Astrocyte (in vitro differentiated cells and primary cell): ENCODE data around the gene PPP1R13B. TPM values are rescaled to one million over a fixed set of nuclear protein-coding genes. Genes with fewer than 3 reads are reported as not detected.

ENCODE experiments used
- DNase-seq: peaks from one replicate; pipeline ENCODE4 v3.0.0-alpha.2; 2010; ENCODE audit warnings: low read depth
- FAIRE-seq: peaks from 2 replicates; lab custom pipeline; 2011; peaks lifted over from hg19 to GRCh38; lab: Jason Lieb, UNC
- H2AFZ ChIP-seq: 2 replicates; pipeline ENCODE4 v1.6.0; 2012; ENCODE audit warnings: low read depth, low read length, inconsistent platforms
- H3K27ac ChIP-seq: 2 replicates; pipeline ENCODE4 v1.5.1; 2011; ENCODE audit warnings: low read depth, low read length, inconsistent platforms
- H3K27me3 ChIP-seq: 2 replicates; pipeline ENCODE4 v1.6.0; 2011; ENCODE audit warnings: low read length, inconsistent platforms; ENCODE audit not compliant: insufficient read depth
- H3K36me3 ChIP-seq: 2 replicates; pipeline ENCODE4 v1.5.1; 2011; ENCODE audit warnings: low read length, inconsistent platforms; ENCODE audit not compliant: insufficient read depth
- H3K4me1 ChIP-seq: 2 replicates; pipeline ENCODE4 v1.5.1; 2011; ENCODE audit warnings: low read length, inconsistent platforms; ENCODE audit not compliant: insufficient read depth
- H3K4me2 ChIP-seq: 2 replicates; pipeline ENCODE4 v1.6.0; 2012; ENCODE audit warnings: low read length, inconsistent platforms
- H3K4me3 ChIP-seq: 2 replicates; pipeline ENCODE4 v1.5.1; 2011; ENCODE audit warnings: low read depth, mild to moderate bottlenecking, low read length, inconsistent platforms; ENCODE audit not compliant: insufficient read depth
- H3K79me2 ChIP-seq: 2 replicates; pipeline ENCODE4 v1.6.0; 2012; ENCODE audit warnings: mild to moderate bottlenecking, low read length, inconsistent platforms; ENCODE audit not compliant: insufficient read depth
- H3K9ac ChIP-seq: 2 replicates; pipeline ENCODE4 v1.6.0; 2012; ENCODE audit warnings: mild to moderate bottlenecking, low read length, inconsistent platforms
- H3K9me3 ChIP-seq: 2 replicates; pipeline ENCODE4 v1.5.1; 2012; ENCODE audit warnings: low read depth, mild to moderate bottlenecking, low read length, inconsistent platforms; ENCODE audit not compliant: insufficient read depth
- H4K20me1 ChIP-seq: 2 replicates; pipeline ENCODE4 v1.6.0; 2012; ENCODE audit warnings: low read length, inconsistent platforms; ENCODE audit not compliant: insufficient read depth
- H3K27ac Mint-ChIP-seq: one replicate; pipeline ENCODE4 v1.8.0; 2021; ENCODE audit warnings: mild to moderate bottlenecking, mixed read lengths; ENCODE audit not compliant: unreplicated experiment
- H3K27me3 Mint-ChIP-seq: one replicate; pipeline ENCODE4 v1.8.0; 2021; ENCODE audit warnings: low read depth, mixed read lengths; ENCODE audit not compliant: unreplicated experiment
- H3K36me3 Mint-ChIP-seq: one replicate; pipeline ENCODE4 v1.8.0; 2021; ENCODE audit warnings: low read depth, mixed read lengths; ENCODE audit not compliant: unreplicated experiment
- H3K4me1 Mint-ChIP-seq: one replicate; pipeline ENCODE4 v1.8.0; 2021; ENCODE audit warnings: low read depth, mixed read lengths; ENCODE audit not compliant: unreplicated experiment
- H3K4me3 Mint-ChIP-seq: one replicate; pipeline ENCODE4 v1.8.0; 2021; ENCODE audit warnings: mild to moderate bottlenecking, moderate library complexity, mixed read lengths; ENCODE audit not compliant: unreplicated experiment
- H3K9me3 Mint-ChIP-seq: one replicate; pipeline ENCODE4 v1.8.0; 2021; ENCODE audit warnings: mild to moderate bottlenecking, mixed read lengths; ENCODE audit not compliant: unreplicated experiment
- EZH2 ChIP-seq: IDR thresholded peaks from 2 replicates; pipeline ENCODE4 v1.6.1; 2012; ENCODE audit warnings: mild to moderate bottlenecking, low read length, inconsistent platforms; ENCODE audit not compliant: insufficient read depth
- total RNA-seq: library from RNA; stranded (reverse); gene quantifications from 2 replicates; pipeline ENCODE4 v1.2.1, GENCODE V29; 2021
- TF ChIP-seq, protein P1 (sequence below): IDR thresholded peaks from 2 replicates; pipeline ENCODE4 v1.5.1; 2011; ENCODE audit warnings: low read depth, mild to moderate bottlenecking, inconsistent platforms, low read length, moderate library complexity; ENCODE audit not compliant: insufficient read depth

PPP1R13B gene
- total RNA-seq, 1 donor from 2014 or later = 7.0 TPM

DNA sequence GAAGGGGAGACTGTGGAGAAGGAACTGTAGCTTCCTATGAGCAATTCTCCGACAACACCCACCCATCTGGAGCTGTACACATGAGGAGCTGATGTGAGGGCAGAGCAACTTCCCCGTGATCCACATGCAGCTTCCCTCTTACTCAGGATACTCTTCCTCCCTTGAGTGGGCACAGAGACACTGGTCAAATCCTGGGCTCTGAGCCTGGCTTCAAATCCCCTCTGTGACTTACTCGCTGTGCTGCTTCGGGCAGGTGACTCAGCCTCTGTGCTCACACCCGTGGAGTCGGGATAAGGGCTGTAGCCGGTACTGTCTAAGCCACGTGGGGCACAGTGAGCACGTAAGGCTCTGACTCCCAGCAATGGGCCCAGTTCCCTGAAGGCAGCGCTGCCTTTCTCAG lies 100.7 kb downstream of the PPP1R13B start:
- no peak overlapping the region for H3K27ac ChIP-seq

DNA sequence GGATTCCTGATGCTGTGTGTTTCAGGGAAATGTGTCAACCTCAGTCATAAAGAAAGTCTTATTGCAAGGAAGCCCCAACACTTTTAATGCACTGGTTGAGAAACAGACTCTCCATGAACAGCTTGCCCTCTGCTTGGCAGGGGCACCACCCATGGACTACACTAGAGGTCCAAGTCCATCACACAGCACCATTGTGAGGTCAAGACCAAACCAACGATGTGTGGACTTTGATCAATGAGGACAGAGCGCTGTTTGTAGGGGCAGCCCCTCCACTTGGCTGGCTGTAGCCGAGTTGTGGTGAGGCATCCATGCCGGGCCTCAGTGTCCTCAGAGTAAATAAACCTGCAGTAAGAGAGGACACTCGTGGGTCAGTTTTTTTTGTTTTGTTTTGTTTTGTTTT lies 102.0 kb downstream of the PPP1R13B start:
- peaks cover 10% of the 10 kb centered on the region for H3K36me3 Mint-ChIP-seq
- no peak overlapping the region for H3K4me3 Mint-ChIP-seq
- H3K9me3 Mint-ChIP-seq = no peaks in the 10 kb centered on the region
- H3K9ac ChIP-seq = no peak overlapping the region
- H3K27me3 ChIP-seq = no peaks in the 10 kb centered on the region
- peaks cover 17% of the 10 kb centered on the region for H3K4me1 ChIP-seq
- H3K4me2 ChIP-seq = no peak overlapping the region
- H3K4me1 Mint-ChIP-seq = peaks cover 22% of the 10 kb centered on the region
- no peak overlapping the region for H3K27ac ChIP-seq
- H3K79me2 ChIP-seq = no peaks in the 10 kb centered on the region
- H3K27ac Mint-ChIP-seq = no peak overlapping the region
- DNase-seq = no peak
- no peaks in the 10 kb centered on the region for H3K36me3 ChIP-seq
- H3K4me3 ChIP-seq = no peak overlapping the region
- no peaks in the 10 kb centered on the region for H4K20me1 ChIP-seq
- no peaks in the 10 kb centered on the region for H3K9me3 ChIP-seq
- FAIRE-seq = no peak
- no peak for TF ChIP-seq EZH2
- TF ChIP-seq, protein P1, sequence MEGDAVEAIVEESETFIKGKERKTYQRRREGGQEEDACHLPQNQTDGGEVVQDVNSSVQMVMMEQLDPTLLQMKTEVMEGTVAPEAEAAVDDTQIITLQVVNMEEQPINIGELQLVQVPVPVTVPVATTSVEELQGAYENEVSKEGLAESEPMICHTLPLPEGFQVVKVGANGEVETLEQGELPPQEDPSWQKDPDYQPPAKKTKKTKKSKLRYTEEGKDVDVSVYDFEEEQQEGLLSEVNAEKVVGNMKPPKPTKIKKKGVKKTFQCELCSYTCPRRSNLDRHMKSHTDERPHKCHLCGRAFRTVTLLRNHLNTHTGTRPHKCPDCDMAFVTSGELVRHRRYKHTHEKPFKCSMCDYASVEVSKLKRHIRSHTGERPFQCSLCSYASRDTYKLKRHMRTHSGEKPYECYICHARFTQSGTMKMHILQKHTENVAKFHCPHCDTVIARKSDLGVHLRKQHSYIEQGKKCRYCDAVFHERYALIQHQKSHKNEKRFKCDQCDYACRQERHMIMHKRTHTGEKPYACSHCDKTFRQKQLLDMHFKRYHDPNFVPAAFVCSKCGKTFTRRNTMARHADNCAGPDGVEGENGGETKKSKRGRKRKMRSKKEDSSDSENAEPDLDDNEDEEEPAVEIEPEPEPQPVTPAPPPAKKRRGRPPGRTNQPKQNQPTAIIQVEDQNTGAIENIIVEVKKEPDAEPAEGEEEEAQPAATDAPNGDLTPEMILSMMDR = no peak
- no peak overlapping the region for H2AFZ ChIP-seq
- H3K27me3 Mint-ChIP-seq = no peaks in the 10 kb centered on the region

More for the DNA sequence above, 100.7 kb downstream of the PPP1R13B start:
- Mint-ChIP-seq H3K9me3 (no peaks in the 10 kb centered on the region), H3K27ac (no peak overlapping the region), H3K4me1 (peaks cover 12% of the 10 kb centered on the region), H3K27me3 (no peaks in the 10 kb centered on the region), H3K4me3 (no peak overlapping the region), H3K36me3 (peaks cover 6% of the 10 kb centered on the region)
- Histone ChIP-seq H3K9me3 (no peaks in the 10 kb centered on the region), H2AFZ (no peak overlapping the region), H3K4me1 (peaks cover 9% of the 10 kb centered on the region), H3K9ac (no peak overlapping the region), H3K27me3 (no peaks in the 10 kb centered on the region), H3K79me2 (no peaks in the 10 kb centered on the region), H3K4me2 (no peak overlapping the region), H3K4me3 (no peak overlapping the region), H4K20me1 (no peaks in the 10 kb centered on the region), H3K36me3 (no peaks in the 10 kb centered on the region)
- DNase-seq = peak; percentile 71
- TF ChIP-seq EZH2 = no peak
- TF ChIP-seq, protein P1 = no peak
- no peak for FAIRE-seq

DNA sequence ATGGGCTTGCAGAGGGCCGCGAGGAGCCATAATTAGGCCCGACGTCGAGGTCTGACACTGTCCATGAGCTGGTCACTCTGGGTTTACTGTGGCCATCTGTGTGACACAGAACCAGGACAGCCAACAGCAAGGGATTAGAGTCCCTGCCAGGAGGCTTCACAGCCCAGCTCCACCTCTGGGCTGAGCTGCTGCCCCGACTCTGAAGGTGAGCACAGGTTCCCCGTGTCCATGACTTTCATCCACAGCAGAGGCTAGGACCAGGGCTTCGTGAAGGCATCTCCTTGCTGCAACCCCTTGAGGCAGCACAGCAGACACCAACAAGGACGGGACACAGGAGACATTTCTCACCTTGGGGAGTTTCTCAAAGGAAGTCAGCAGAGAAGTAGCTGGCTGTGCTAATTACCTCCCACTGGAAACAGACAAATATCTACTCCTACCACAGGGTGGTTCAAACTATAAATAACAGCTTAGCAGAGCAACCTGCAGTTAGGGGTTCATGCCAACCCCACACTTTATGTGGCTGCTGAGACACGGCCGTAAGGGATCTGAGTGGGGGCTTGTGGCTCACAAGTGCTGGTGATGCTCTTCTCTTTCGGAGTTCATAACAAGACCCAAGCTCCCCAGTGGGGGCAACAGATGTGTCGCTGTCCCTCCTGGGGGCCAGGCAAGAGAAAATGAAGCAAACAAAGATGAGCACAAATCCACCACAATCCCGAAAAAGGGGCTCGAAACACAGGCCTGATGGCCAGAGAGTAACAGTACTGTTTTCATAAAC lies 102.6 kb downstream of the PPP1R13B start:
- Mint-ChIP-seq H3K4me3 (no peak overlapping the region), H3K27me3 (no peaks in the 10 kb centered on the region), H3K27ac (no peak overlapping the region), H3K9me3 (no peaks in the 10 kb centered on the region), H3K4me1 (peaks cover 22% of the 10 kb centered on the region), H3K36me3 (peaks cover 12% of the 10 kb centered on the region)
- Histone ChIP-seq H3K9me3 (no peaks in the 10 kb centered on the region), H4K20me1 (no peaks in the 10 kb centered on the region), H3K27ac (no peak overlapping the region), H3K36me3 (no peaks in the 10 kb centered on the region), H3K79me2 (no peaks in the 10 kb centered on the region), H3K9ac (no peak overlapping the region), H3K4me3 (no peak overlapping the region), H2AFZ (no peak overlapping the region), H3K27me3 (no peaks in the 10 kb centered on the region), H3K4me1 (peaks cover 17% of the 10 kb centered on the region), H3K4me2 (no peak overlapping the region)
- FAIRE-seq = no peak
- DNase-seq = no peak
- no peak for TF ChIP-seq EZH2
- TF ChIP-seq, protein P1 = no peak
